Progenitor cell of endocrine pancreas (in vitro differentiated cells): ENCODE data around the gene ANKRD16. TPM values are rescaled to one million over a fixed set of nuclear protein-coding genes. Genes with fewer than 3 reads are reported as not detected.
"Not testable (repeated sequence)": the region's sequence is repeated elsewhere in the genome, so short reads cannot be mapped to it uniquely, and the experiment has no call there.

ENCODE experiments used
- DNase-seq: peaks from one replicate; pipeline ENCODE4 v3.0.0; 2021; ENCODE audit warnings: low spot score; ENCODE audit not compliant: unreplicated experiment
- H3K27ac Mint-ChIP-seq: 2 replicates; pipeline ENCODE4 v1.8.0; 2021; ENCODE audit warnings: mild to moderate bottlenecking, moderate library complexity, mixed read lengths
- H3K27me3 Mint-ChIP-seq: 2 replicates; pipeline ENCODE4 v1.8.0; 2021; ENCODE audit warnings: mixed read lengths
- H3K36me3 Mint-ChIP-seq: 2 replicates; pipeline ENCODE4 v1.8.0; 2022; ENCODE audit warnings: mixed read lengths; ENCODE audit not compliant: insufficient read depth
- H3K4me1 Mint-ChIP-seq: 2 replicates; pipeline ENCODE4 v1.8.0; 2021; ENCODE audit warnings: low read depth, mixed read lengths
- H3K4me3 Mint-ChIP-seq: 2 replicates; pipeline ENCODE4 v1.8.0; 2021; ENCODE audit warnings: low read depth, mild to moderate bottlenecking, moderate library complexity, mixed read lengths
- H3K9me3 Mint-ChIP-seq: 2 replicates; pipeline ENCODE4 v1.8.0; 2021; ENCODE audit warnings: low read depth, mixed read lengths
- total RNA-seq: library from RNA; stranded (reverse); gene quantifications from 2 replicates; pipeline ENCODE4 v1.2.1, GENCODE V29; 2021
- TF ChIP-seq, protein P1 (sequence below): fragments of 200-600 bp; sonication (generic); IDR thresholded peaks from one replicate; pipeline ENCODE4 v1.5.0; 2021; ENCODE audit warnings: antibody characterized with exemption, mild to moderate bottlenecking; ENCODE audit not compliant: unreplicated experiment

The ANKRD16 gene
- total RNA-seq, 1 donor from 2014 or later = 18.0 TPM

DNA sequence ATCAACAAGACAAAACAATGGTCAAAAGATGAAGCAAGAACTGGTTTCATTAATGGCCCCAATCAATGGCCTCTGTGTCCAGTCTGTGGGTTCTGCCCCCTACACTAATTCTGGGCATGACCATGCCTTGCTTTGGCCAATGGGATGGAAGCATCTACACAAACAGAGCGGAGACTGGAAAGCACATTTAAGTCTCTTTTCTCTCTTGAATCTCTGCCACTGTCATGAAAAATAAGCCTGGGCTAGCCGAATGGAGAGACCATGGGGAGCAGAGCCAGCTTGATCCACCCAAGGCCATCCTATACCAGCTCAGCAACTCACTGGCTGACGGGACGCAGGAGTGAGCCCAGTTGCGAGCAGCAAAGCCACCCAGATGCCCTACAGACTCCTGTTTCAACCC, 30.9 kb downstream of the ANKRD16 start:
- no peak overlapping the region for H3K27ac Mint-ChIP-seq
- peaks cover 5% of the 10 kb centered on the region for H3K4me1 Mint-ChIP-seq
- no peak overlapping the region for H3K4me3 Mint-ChIP-seq
- peaks cover 16% of the 10 kb centered on the region for H3K36me3 Mint-ChIP-seq
- TF ChIP-seq, protein P1, sequence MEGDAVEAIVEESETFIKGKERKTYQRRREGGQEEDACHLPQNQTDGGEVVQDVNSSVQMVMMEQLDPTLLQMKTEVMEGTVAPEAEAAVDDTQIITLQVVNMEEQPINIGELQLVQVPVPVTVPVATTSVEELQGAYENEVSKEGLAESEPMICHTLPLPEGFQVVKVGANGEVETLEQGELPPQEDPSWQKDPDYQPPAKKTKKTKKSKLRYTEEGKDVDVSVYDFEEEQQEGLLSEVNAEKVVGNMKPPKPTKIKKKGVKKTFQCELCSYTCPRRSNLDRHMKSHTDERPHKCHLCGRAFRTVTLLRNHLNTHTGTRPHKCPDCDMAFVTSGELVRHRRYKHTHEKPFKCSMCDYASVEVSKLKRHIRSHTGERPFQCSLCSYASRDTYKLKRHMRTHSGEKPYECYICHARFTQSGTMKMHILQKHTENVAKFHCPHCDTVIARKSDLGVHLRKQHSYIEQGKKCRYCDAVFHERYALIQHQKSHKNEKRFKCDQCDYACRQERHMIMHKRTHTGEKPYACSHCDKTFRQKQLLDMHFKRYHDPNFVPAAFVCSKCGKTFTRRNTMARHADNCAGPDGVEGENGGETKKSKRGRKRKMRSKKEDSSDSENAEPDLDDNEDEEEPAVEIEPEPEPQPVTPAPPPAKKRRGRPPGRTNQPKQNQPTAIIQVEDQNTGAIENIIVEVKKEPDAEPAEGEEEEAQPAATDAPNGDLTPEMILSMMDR = no peak
- H3K9me3 Mint-ChIP-seq = no peaks in the 10 kb centered on the region
- DNase-seq = no peak
- no peaks in the 10 kb centered on the region for H3K27me3 Mint-ChIP-seq

DNA sequence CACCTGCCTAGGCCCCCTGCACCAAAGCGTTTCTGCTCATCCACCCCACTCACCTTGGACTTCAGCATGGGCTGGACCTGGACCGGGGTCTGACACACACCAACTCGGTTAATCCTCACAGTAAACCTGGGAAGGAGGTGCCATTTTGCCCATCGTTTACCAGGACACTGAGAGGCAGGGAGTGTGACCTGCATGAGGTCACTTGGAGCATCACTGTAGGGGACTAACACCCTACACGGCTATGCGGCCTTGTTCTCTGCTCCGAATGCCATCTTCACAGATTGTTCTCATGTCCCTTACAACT, 33.0 kb downstream of the ANKRD16 start:
- Mint-ChIP-seq H3K4me3 (no peak overlapping the region), H3K27ac (no peak overlapping the region)
- DNase-seq = no peak

DNA sequence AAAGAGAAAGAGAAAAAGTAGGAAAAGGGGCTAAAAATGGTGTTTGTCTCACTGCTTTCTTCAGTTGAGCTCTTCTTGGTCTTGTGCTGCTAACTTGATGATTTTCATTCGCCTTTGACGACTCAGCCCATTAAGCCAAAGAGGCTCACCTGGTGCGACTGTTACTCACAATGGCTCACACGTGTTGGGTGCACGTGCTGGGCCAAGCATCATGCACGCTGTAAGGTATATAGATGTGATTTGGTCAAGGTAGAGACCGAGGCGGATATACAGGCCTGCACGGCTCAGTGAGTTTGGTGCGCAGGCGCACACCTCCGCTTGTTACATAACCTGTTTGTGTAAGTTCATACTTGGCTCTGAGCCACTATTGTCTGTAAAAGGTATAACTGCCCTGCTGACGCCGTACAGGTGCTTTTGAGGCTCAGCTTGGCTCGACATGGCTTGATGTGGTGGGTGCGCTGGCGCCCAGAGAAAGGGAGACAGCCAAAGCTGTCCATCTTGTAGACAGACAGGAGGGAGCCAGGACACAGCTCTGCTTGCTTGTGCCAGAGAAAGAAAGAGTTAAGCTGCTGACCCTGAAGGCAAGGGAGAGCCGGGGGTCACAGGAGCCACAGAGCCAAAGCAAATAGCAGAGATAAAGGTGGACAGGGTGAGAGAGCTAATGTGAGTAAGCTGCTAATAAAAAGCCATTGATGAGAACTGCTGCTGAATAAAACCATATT, 33.6 kb downstream of the ANKRD16 start:
- H3K4me1 Mint-ChIP-seq = peaks cover 5% of the 10 kb centered on the region
- TF ChIP-seq, protein P1 = no peak
- no peaks in the 10 kb centered on the region for H3K36me3 Mint-ChIP-seq
- no peak overlapping the region for H3K4me3 Mint-ChIP-seq
- no peak overlapping the region for H3K27ac Mint-ChIP-seq
- no peak for DNase-seq
- peaks cover 3% of the 10 kb centered on the region for H3K9me3 Mint-ChIP-seq
- H3K27me3 Mint-ChIP-seq = no peaks in the 10 kb centered on the region

More for the DNA sequence above, 33.0 kb downstream of the ANKRD16 start:
- TF ChIP-seq, protein P1 = no peak
- H3K4me1 Mint-ChIP-seq = peaks cover 5% of the 10 kb centered on the region
- peaks cover 4% of the 10 kb centered on the region for H3K36me3 Mint-ChIP-seq
- H3K27me3 Mint-ChIP-seq = no peaks in the 10 kb centered on the region
- H3K9me3 Mint-ChIP-seq = peaks cover 3% of the 10 kb centered on the region

- no peaks in the 10 kb centered on the region for H3K27me3 Mint-ChIP-seq
- H3K27ac Mint-ChIP-seq = no peak overlapping the region
- no peak for DNase-seq
- H3K4me3 Mint-ChIP-seq = no peak overlapping the region
- H3K36me3 Mint-ChIP-seq = no peaks in the 10 kb centered on the region
- peaks cover 3% of the 10 kb centered on the region for H3K9me3 Mint-ChIP-seq
- H3K4me1 Mint-ChIP-seq = peaks cover 5% of the 10 kb centered on the region
- TF ChIP-seq, protein P1 = no peak
These were observed 35.6 kb downstream of the ANKRD16 start for GRCh38 chr10:5854131-5854475.

GRCh38 chr10:5846667-5847066, 43.0 kb downstream of the ANKRD16 start:
- not testable (repeated sequence) for H3K4me1 Mint-ChIP-seq, H3K27me3 Mint-ChIP-seq, H3K4me3 Mint-ChIP-seq

DNA sequence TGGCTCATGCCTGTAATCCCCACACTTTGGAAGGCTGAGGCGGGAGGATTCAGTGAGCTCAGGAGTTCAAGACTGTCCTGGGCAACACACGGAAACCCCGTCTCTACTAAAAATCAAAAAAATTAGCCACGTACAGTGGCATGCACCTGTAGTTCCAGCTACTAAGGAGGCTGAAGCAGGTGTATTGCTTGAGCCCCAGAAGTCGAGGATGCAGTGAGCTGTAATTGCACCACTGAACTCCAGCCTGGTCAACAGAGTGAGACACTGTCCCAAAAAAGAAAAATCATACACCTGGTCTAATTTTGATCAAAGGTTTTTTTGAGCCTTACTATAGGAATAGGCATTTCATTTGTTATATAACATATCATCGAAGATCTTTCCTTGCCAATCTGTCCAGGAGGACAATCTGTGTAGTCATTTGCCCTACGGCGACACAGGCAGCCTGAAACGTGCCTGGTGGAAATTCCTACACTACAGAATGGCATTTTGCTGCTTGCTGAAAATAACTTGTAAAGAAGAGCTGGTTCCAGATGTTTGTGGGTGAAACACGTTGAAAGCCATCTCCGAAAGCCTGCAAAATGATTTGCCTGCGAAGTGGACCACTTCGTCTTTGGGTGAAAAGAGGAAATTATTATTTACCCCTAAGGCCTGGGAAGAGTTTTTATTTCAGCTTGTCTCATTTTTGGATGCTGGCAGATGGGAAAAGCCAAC, 45.2 kb downstream of the ANKRD16 start:
- no peaks in the 10 kb centered on the region for H3K9me3 Mint-ChIP-seq
- H3K4me3 Mint-ChIP-seq = no peak overlapping the region
- TF ChIP-seq, protein P1 = no peak
- no peak overlapping the region for H3K27ac Mint-ChIP-seq
- peaks cover 6% of the 10 kb centered on the region for H3K27me3 Mint-ChIP-seq
- no peaks in the 10 kb centered on the region for H3K36me3 Mint-ChIP-seq
- peaks cover 6% of the 10 kb centered on the region for H3K4me1 Mint-ChIP-seq
- no peak for DNase-seq

More at GRCh38 chr10:5846667-5847066, 43.0 kb downstream of the ANKRD16 start:
- H3K27ac Mint-ChIP-seq, H3K36me3 Mint-ChIP-seq, DNase-seq, H3K9me3 Mint-ChIP-seq: not testable (repeated sequence)
